Duodenal mucosa (tissue), 2 donors: ENCODE results near the gene MINDY2.
"Not testable (repeated sequence)": the region's sequence is repeated elsewhere in the genome, so short reads cannot be mapped to it uniquely, and the experiment has no call there.

ENCODE experiments used
- H3K27ac ChIP-seq: one replicate; pipeline ENCODE4 v1.7.0; 2013; ENCODE audit warnings: low read depth, low read length
- H3K27me3 ChIP-seq, 2 donors: one replicate each; pipeline ENCODE4 v1.7.0; 2013; ENCODE audit warnings: low read length in 2 of 2, control low read depth in 1 of 2; ENCODE audit not compliant: insufficient read depth in 2 of 2, control insufficient read depth in 1 of 2
- H3K36me3 ChIP-seq, 2 donors: one replicate each; pipeline ENCODE4 v1.7.0; 2013; ENCODE audit warnings: low read length in 2 of 2, control low read depth in 1 of 2; ENCODE audit not compliant: insufficient read depth in 2 of 2, control insufficient read depth in 1 of 2
- H3K4me1 ChIP-seq, 2 donors: one replicate each; pipeline ENCODE4 v1.7.0; 2013; ENCODE audit warnings: low read length in 2 of 2, control low read depth in 1 of 2; ENCODE audit not compliant: insufficient read depth in 2 of 2, control insufficient read depth in 1 of 2
- H3K4me3 ChIP-seq, 2 donors: one replicate each; pipeline ENCODE4 v1.7.0; 2013; ENCODE audit warnings: low read length in 2 of 2, low read depth in 1 of 2
- H3K9ac ChIP-seq, 2 donors: one replicate each; pipeline ENCODE4 v1.7.0; 2013; ENCODE audit warnings: low read length in 2 of 2, low read depth in 1 of 2
- H3K9me3 ChIP-seq, 2 donors: one replicate each; pipeline ENCODE4 v1.7.0; 2013; ENCODE audit warnings: low read length in 2 of 2, control low read depth in 1 of 2; ENCODE audit not compliant: control insufficient read depth in 1 of 2

The MINDY2 gene

GRCh38 chr15:58856086-58856485, 85.0 kb downstream of the MINDY2 start:
- no peaks in the 10 kb centered on the region for H3K4me1 ChIP-seq
- H3K9ac ChIP-seq = no peak overlapping the region
- no peak overlapping the region for H3K4me3 ChIP-seq
- H3K36me3 ChIP-seq = peaks cover 6% of the 10 kb centered on the region in 2 donors
- no peak overlapping the region for H3K27ac ChIP-seq
- H3K9me3 ChIP-seq = no peaks in the 10 kb centered on the region
- H3K27me3 ChIP-seq = no peaks in the 10 kb centered on the region

- not testable (repeated sequence) for H3K9ac ChIP-seq, H3K27me3 ChIP-seq, H3K4me1 ChIP-seq, H3K27ac ChIP-seq, H3K36me3 ChIP-seq, H3K4me3 ChIP-seq, H3K9me3 ChIP-seq
Measured at GRCh38 chr15:58856621-58857020, 85.5 kb downstream of the MINDY2 start.

- Histone ChIP-seq H3K9ac (no peak overlapping the region), H3K27ac (no peak overlapping the region), H3K4me3 (no peak overlapping the region), H3K36me3 (no peaks in the 10 kb centered on the region), H3K9me3 (no peaks in the 10 kb centered on the region), H3K27me3 (no peaks in the 10 kb centered on the region), H3K4me1 (no peaks in the 10 kb centered on the region)
Measured at GRCh38 chr15:58862326-58862725, 91.2 kb downstream of the MINDY2 start.

GRCh38 chr15:58864602-58865424, 93.7 kb downstream of the MINDY2 start:
- Histone ChIP-seq H3K4me1 (no peaks in the 10 kb centered on the region), H3K9ac (peak overlapping the region; percentile 79 to 81), H3K27me3 (no peaks in the 10 kb centered on the region), H3K27ac (peak overlapping the region; percentile 50), H3K4me3 (peak overlapping the region; percentile 80 to 82), H3K9me3 (no peaks in the 10 kb centered on the region), H3K36me3 (no peaks in the 10 kb centered on the region)

GRCh38 chr15:58865425-58865880, 94.4 kb downstream of the MINDY2 start:
- peak overlapping the region; percentile 79 to 81 for H3K9ac ChIP-seq
- peak overlapping the region; percentile 80 to 82 for H3K4me3 ChIP-seq
- no peaks in the 10 kb centered on the region for H3K4me1 ChIP-seq
- no peaks in the 10 kb centered on the region for H3K9me3 ChIP-seq
- H3K36me3 ChIP-seq = no peaks in the 10 kb centered on the region
- no peaks in the 10 kb centered on the region for H3K27me3 ChIP-seq
- peak overlapping the region; percentile 50 for H3K27ac ChIP-seq

GRCh38 chr15:58867926-58868325, 96.8 kb downstream of the MINDY2 start:
- Histone ChIP-seq H3K9me3 (no peaks in the 10 kb centered on the region), H3K4me3 (no peak overlapping the region), H3K27ac (no peak overlapping the region), H3K36me3 (no peaks in the 10 kb centered on the region), H3K4me1 (no peaks in the 10 kb centered on the region), H3K9ac (no peak overlapping the region), H3K27me3 (no peaks in the 10 kb centered on the region)

GRCh38 chr15:58870451-58870850, 99.3 kb downstream of the MINDY2 start:
- Histone ChIP-seq H3K4me3 (no peak overlapping the region), H3K9ac (no peak overlapping the region), H3K4me1 (no peaks in the 10 kb centered on the region), H3K27ac (no peak overlapping the region), H3K36me3 (no peaks in the 10 kb centered on the region), H3K9me3 (no peaks in the 10 kb centered on the region), H3K27me3 (no peaks in the 10 kb centered on the region)

- H3K27me3 ChIP-seq = no peaks in the 10 kb centered on the region
- no peak overlapping the region for H3K9ac ChIP-seq
- H3K9me3 ChIP-seq = no peaks in the 10 kb centered on the region
- no peak overlapping the region for H3K4me3 ChIP-seq
- peaks cover 3 to 5% of the 10 kb centered on the region in 2 donors for H3K36me3 ChIP-seq
- peaks cover 5 to 7% of the 10 kb centered on the region in 2 donors for H3K4me1 ChIP-seq
- H3K27ac ChIP-seq = no peak overlapping the region
Measured at GRCh38 chr15:58873267-58873666, 102.2 kb downstream of the MINDY2 start.

GRCh38 chr15:58875343-58875742, 104.2 kb downstream of the MINDY2 start:
- Histone ChIP-seq H3K4me3 (no peak overlapping the region), H3K36me3 (peaks cover 20 to 26% of the 10 kb centered on the region in 2 donors), H3K27me3 (no peaks in the 10 kb centered on the region), H3K27ac (no peak overlapping the region), H3K9me3 (no peaks in the 10 kb centered on the region), H3K9ac (no peak overlapping the region), H3K4me1 (peaks cover 5 to 7% of the 10 kb centered on the region in 2 donors)

- Histone ChIP-seq H3K4me1 (peaks cover 5 to 7% of the 10 kb centered on the region in 2 donors), H3K36me3 (peaks cover 20 to 38% of the 10 kb centered on the region in 2 donors), H3K4me3 (no peak overlapping the region), H3K9ac (no peak overlapping the region), H3K9me3 (no peaks in the 10 kb centered on the region), H3K27me3 (no peaks in the 10 kb centered on the region), H3K27ac (no peak overlapping the region)
Measured at GRCh38 chr15:58876306-58877106, 105.4 kb downstream of the MINDY2 start.
